ENCODE results near the gene ADK. TPM values are rescaled to one million over a fixed set of nuclear protein-coding genes. Genes with fewer than 3 reads are reported as not detected.

ADK gene
- total RNA-seq, 6 experiments from 2014 or later = 54.2 to 92.5 (median 63.5) TPM

DNA sequence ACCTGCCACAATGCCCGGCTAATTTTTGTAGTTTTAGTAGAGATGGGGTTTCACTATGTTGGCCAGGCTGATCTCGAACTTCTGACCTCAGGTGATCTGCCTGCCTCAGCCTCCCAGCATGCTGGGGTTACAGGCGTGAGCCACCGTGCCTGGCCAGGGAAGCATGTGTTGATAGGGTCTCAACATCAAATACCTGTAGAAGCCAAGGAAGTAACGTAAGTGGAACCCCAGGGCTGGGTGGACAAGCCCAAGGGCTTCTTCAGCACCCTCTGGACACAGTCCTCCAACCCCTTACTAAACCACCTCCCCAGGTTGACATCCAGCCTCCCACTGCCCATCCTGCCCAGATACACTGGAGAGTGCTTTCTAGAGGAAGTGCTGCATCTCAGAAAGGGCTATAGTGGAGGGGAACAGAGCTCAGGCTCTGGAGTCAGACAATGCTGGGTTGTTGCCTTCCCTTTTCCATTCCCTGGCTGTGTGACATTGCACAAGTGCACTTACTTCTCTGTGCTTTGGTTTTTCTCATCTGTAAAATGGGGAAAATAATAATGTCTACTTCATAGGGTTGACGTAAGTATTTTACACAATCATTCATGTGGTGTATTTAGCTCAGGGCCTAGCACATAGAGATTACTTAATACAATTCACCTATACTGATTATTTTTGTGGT, 601.5 kb downstream of the ADK start:
- TF ChIP-seq, protein P1, sequence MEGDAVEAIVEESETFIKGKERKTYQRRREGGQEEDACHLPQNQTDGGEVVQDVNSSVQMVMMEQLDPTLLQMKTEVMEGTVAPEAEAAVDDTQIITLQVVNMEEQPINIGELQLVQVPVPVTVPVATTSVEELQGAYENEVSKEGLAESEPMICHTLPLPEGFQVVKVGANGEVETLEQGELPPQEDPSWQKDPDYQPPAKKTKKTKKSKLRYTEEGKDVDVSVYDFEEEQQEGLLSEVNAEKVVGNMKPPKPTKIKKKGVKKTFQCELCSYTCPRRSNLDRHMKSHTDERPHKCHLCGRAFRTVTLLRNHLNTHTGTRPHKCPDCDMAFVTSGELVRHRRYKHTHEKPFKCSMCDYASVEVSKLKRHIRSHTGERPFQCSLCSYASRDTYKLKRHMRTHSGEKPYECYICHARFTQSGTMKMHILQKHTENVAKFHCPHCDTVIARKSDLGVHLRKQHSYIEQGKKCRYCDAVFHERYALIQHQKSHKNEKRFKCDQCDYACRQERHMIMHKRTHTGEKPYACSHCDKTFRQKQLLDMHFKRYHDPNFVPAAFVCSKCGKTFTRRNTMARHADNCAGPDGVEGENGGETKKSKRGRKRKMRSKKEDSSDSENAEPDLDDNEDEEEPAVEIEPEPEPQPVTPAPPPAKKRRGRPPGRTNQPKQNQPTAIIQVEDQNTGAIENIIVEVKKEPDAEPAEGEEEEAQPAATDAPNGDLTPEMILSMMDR (IDR thresholded peaks at IDR 0.05) = no peak
- TF ChIP-seq POLR2A (IDR thresholded peaks at IDR 0.05) = no peak
- no peaks in the 10 kb centered on the region for H3K27me3 ChIP-seq
- intact Hi-C loops (cut with DNase I) = no loop called here
- H3K9me3 ChIP-seq = no peaks in the 10 kb centered on the region
- no peak overlapping the region for H3K4me3 ChIP-seq
- DNase-seq (no peak), ATAC-seq (no peak)
- H3K27ac ChIP-seq = no peak overlapping the region
- no peaks in the 10 kb centered on the region for H3K4me1 ChIP-seq
- WGBS (ENCODE audit: insufficient coverage, low coverage, low lambda C conversion rate, missing lambda C conversion rate) = 86% methylated on average over 4 of the region's 6 CpGs
- no peaks in the 10 kb centered on the region for H3K36me3 ChIP-seq

DNA sequence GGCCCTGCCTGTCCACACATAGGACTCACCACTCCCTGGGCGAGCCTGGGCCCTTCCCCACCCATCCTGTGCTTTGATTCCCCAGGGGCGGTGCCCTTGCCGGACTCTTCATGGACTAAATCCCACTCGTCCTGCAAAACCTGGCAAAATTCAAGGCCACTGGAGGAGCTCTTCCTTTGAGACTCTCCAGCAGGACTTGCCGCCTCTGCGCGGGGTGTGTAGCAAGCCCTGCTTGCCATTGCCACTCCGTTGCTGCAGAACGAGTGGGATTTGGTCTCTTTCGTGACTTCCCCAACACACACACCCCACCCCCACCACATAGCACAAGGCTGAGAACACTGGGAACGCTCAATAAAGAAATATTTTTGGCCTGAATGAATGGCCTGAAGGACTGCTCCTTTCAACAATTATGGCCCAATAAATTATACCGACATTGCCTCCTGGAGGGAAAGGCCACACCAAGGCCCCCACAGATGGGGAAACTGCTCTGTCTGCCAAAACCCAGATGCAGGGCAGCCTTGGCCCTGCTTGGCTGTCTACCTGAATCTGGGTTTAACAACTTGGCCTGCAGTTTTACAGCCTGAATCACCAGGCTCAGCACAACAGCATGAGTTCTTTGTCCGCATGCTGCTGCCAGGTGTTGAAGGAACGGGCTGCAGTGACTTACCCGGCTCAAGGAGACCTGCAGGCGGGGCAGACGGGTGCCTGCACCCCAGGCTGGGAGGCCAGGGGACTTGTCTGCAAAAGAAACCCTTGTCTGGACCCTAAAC, 602.6 kb downstream of the ADK start:
- H3K36me3 ChIP-seq = no peaks in the 10 kb centered on the region
- no peak for DNase-seq
- H3K27ac ChIP-seq = no peak overlapping the region
- no peaks in the 10 kb centered on the region for H3K9me3 ChIP-seq
- no peak overlapping the region for H3K4me3 ChIP-seq
- no peak for ATAC-seq
- H3K4me1 ChIP-seq = no peaks in the 10 kb centered on the region
- WGBS (ENCODE audit: insufficient coverage, low coverage, low lambda C conversion rate, missing lambda C conversion rate) = 74% methylated on average over 6 of the region's 17 CpGs
- no peaks in the 10 kb centered on the region for H3K27me3 ChIP-seq
- TF ChIP-seq, protein P1 (IDR thresholded peaks at IDR 0.05) = no peak
- no peak for TF ChIP-seq POLR2A (IDR thresholded peaks at IDR 0.05)
- intact Hi-C loops (cut with DNase I) = no loop called here

- TF ChIP-seq, protein P1 (IDR thresholded peaks at IDR 0.05) = no peak
- no peak for TF ChIP-seq POLR2A (IDR thresholded peaks at IDR 0.05)
- no peaks in the 10 kb centered on the region for H3K9me3 ChIP-seq
- ATAC-seq (no peak), DNase-seq (no peak)
- H3K4me3 ChIP-seq = no peak overlapping the region
- no peaks in the 10 kb centered on the region for H3K27me3 ChIP-seq
- H3K4me1 ChIP-seq = no peaks in the 10 kb centered on the region
- 77% methylated on average over 8 of the region's 8 CpGs for WGBS (ENCODE audit: insufficient coverage, low coverage, low lambda C conversion rate, missing lambda C conversion rate)
- H3K36me3 ChIP-seq = no peaks in the 10 kb centered on the region
- H3K27ac ChIP-seq = no peak overlapping the region
- intact Hi-C loops (cut with DNase I) = no loop called here
Observed at GRCh38 chr10:74754381-74754821, 603.4 kb downstream of the ADK start.

- no peak for ATAC-seq
- intact Hi-C loops (cut with DNase I) = no loop called here
- 75% methylated on average over 10 of the region's 10 CpGs for WGBS (ENCODE audit: insufficient coverage, low coverage, low lambda C conversion rate, missing lambda C conversion rate)
- Histone ChIP-seq H3K27me3 (no peaks in the 10 kb centered on the region), H3K36me3 (no peaks in the 10 kb centered on the region), H3K4me3 (no peak overlapping the region), H3K9me3 (no peaks in the 10 kb centered on the region), H3K4me1 (no peaks in the 10 kb centered on the region), H3K27ac (no peak overlapping the region)
- no peak for TF ChIP-seq POLR2A (IDR thresholded peaks at IDR 0.05)
- TF ChIP-seq, protein P1 (IDR thresholded peaks at IDR 0.05) = no peak
- no peak for DNase-seq
Observed at GRCh38 chr10:74755273-74755672, 604.3 kb downstream of the ADK start.

Small RNAs within 50 kb of the gene (small RNA-seq; reads per million reads assigned to genes)
- gene RF00019 (0 reads per million in 2 experiments), gene TIMM9P1 (0 reads per million in 2 experiments)

Other genes starting within 250 kb of the ADK start
- 1 to 10 TPM in 2 of 6 experiments, under 1 TPM in 4; 0.24 to 4.3 (median 0.87) TPM for gene PLAU, start 240.1 kb upstream of the ADK start, total RNA-seq
- 10 to 100 TPM; 13.2 to 58.9 (median 27.5) TPM for gene VCL, start 153.1 kb upstream of the ADK start, total RNA-seq
- gene AP3M1, start 393 bp upstream of the ADK start, total RNA-seq = 10 to 100 TPM; 16.2 to 22.4 (median 19.9) TPM

Data from right lobe of liver (tissue), 6 donors.